MG63 (cell line): ENCODE measurements around the gene MARS1. TPM values are rescaled to one million over a fixed set of nuclear protein-coding genes. Genes with fewer than 3 reads are reported as not detected.
A peak's percentile ranks its signal among the peaks of the same experiment; 100 is the strongest.
"Not testable (repeated sequence)": the region's sequence is repeated elsewhere in the genome, so short reads cannot be mapped to it uniquely, and the experiment has no call there.

Source experiments
- DNase-seq: peaks from one replicate; pipeline ENCODE4 v3.0.0-alpha.2; 2020
- H3K27me3 ChIP-seq: fragments of 250-450 bp; sonication (Bioruptor Pico); 2 replicates; pipeline ENCODE4 v1.5.1; 2020; ENCODE audit warnings: mild to moderate bottlenecking, moderate library complexity
- H3K36me3 ChIP-seq: fragments of 250-450 bp; sonication (Bioruptor Pico); 2 replicates; pipeline ENCODE4 v1.5.1; 2020; ENCODE audit warnings: mild to moderate bottlenecking, moderate library complexity
- H3K4me3 ChIP-seq: fragments of 250-450 bp; sonication (Bioruptor Pico); 2 replicates; pipeline ENCODE4 v1.5.1; 2020; ENCODE audit warnings: mild to moderate bottlenecking, moderate library complexity
- H3K9me3 ChIP-seq: fragments of 250-450 bp; sonication (Bioruptor Pico); 2 replicates; pipeline ENCODE4 v1.5.1; 2020; ENCODE audit warnings: mild to moderate bottlenecking, moderate library complexity
- total RNA-seq: library from RNA; depleted of rRNA; stranded (reverse); fragments of >200 nt; shearing (Covaris generic); gene quantifications from 2 replicates; pipeline ENCODE4 v1.2.3, GENCODE V29; 2014; ENCODE audit warnings: low replicate concordance; rRNA removed

The MARS1 gene
- total RNA-seq, 1 experiment from 2014 or later: 285 TPM

GRCh38 chr12:57554453-57554852 lies 66.6 kb downstream of the MARS1 start:
- H3K27me3 ChIP-seq: no peaks in the 10 kb centered on the region; the same call in 1 of the 2 replicates
- no peaks in the 10 kb centered on the region for H3K36me3 ChIP-seq
- no peaks in the 10 kb centered on the region for H3K9me3 ChIP-seq
- H3K4me3 ChIP-seq: no peak overlapping the region
- DNase-seq: no peak

- no peak for DNase-seq
- no peaks in the 10 kb centered on the region; the same call in 1 of the 2 replicates for H3K27me3 ChIP-seq
- no peaks in the 10 kb centered on the region for H3K9me3 ChIP-seq
- no peak overlapping the region for H3K4me3 ChIP-seq
- no peaks in the 10 kb centered on the region for H3K36me3 ChIP-seq
Measured at GRCh38 chr12:57554897-57555296, 67.0 kb downstream of the MARS1 start.

GRCh38 chr12:57558864-57559263 lies 71.0 kb downstream of the MARS1 start:
- no peak overlapping the region for H3K4me3 ChIP-seq
- H3K27me3 ChIP-seq: peaks cover 16% of the 10 kb centered on the region
- H3K9me3 ChIP-seq: no peaks in the 10 kb centered on the region
- H3K36me3 ChIP-seq: no peaks in the 10 kb centered on the region
- no peak for DNase-seq

GRCh38 chr12:57560516-57560915 lies 72.6 kb downstream of the MARS1 start:
- Histone ChIP-seq H3K27me3 (peaks cover 21% of the 10 kb centered on the region), H3K36me3 (no peaks in the 10 kb centered on the region), H3K4me3 (no peak overlapping the region), H3K9me3 (no peaks in the 10 kb centered on the region)
- no peak for DNase-seq

GRCh38 chr12:57561117-57561516 lies 73.2 kb downstream of the MARS1 start:
- H3K4me3 ChIP-seq, H3K36me3 ChIP-seq, H3K9me3 ChIP-seq: not testable (repeated sequence)
- peaks cover 21% of the 10 kb centered on the region for H3K27me3 ChIP-seq
- DNase-seq: peak; percentile 43

- Histone ChIP-seq H3K27me3 (peaks cover 21% of the 10 kb centered on the region), H3K36me3 (no peaks in the 10 kb centered on the region), H3K4me3 (no peak overlapping the region), H3K9me3 (no peaks in the 10 kb centered on the region)
- DNase-seq: no peak
Measured at GRCh38 chr12:57563358-57563757, 75.5 kb downstream of the MARS1 start.

- Histone ChIP-seq H3K36me3 (no peaks in the 10 kb centered on the region), H3K27me3 (peaks cover 21% of the 10 kb centered on the region), H3K4me3 (no peak overlapping the region), H3K9me3 (no peaks in the 10 kb centered on the region)
- DNase-seq: no peak
Measured at GRCh38 chr12:57564178-57564740, 76.4 kb downstream of the MARS1 start.

Other genes starting within 250 kb of the MARS1 start
- gene STAC3, start 236.9 kb upstream of the MARS1 start, total RNA-seq: 0.86 TPM in 1 of 2 replicates, not detected in the other
- 8.2 and 8.7 TPM in 2 replicates for gene R3HDM2, start 57.0 kb upstream of the MARS1 start, total RNA-seq
- gene INHBC, start 53.3 kb upstream of the MARS1 start, total RNA-seq: not detected in 2 replicates
- 3.5 and 7.4 TPM in 2 replicates for gene INHBE, start 32.8 kb upstream of the MARS1 start, total RNA-seq
- gene GLI1, start 28.3 kb upstream of the MARS1 start, total RNA-seq: 0.03 TPM in 1 of 2 replicates, not detected in the other
- gene ARHGAP9, start 8.2 kb upstream of the MARS1 start, total RNA-seq: not detected in 2 replicates
- 9.9 and 17.1 TPM in 2 replicates for gene DDIT3, start 32.4 kb downstream of the MARS1 start, total RNA-seq
- 0.07 and 3.0 TPM in 2 replicates for gene MBD6, start 34.8 kb downstream of the MARS1 start, total RNA-seq
- gene DCTN2, start 59.1 kb downstream of the MARS1 start, total RNA-seq: 158 and 249 TPM in 2 replicates
- not detected in 2 replicates for gene KIF5A, start 62.0 kb downstream of the MARS1 start, total RNA-seq
- 16.3 and 98.3 TPM in 2 replicates for gene PIP4K2C, start 103.1 kb downstream of the MARS1 start, total RNA-seq
- gene DTX3, start 116.8 kb downstream of the MARS1 start, total RNA-seq: 0.20 and 0.52 TPM in 2 replicates
- gene ARHGEF25, start 123.4 kb downstream of the MARS1 start, total RNA-seq: 17.0 and 17.4 TPM in 2 replicates
- 8.9 and 13.9 TPM in 2 replicates for gene B4GALNT1, start 145.1 kb downstream of the MARS1 start, total RNA-seq
- gene OS9, start 206.1 kb downstream of the MARS1 start, total RNA-seq: 139 and 347 TPM in 2 replicates